Colon (tissue), 2 donors: Measurements from ENCODE around the gene PCDHB6.
"Not testable (repeated sequence)": the region's sequence is repeated elsewhere in the genome, so short reads cannot be mapped to it uniquely, and the experiment has no call there.

Source experiments
- FAIRE-seq: peaks from 2 replicates; lab custom pipeline; 2012; peaks lifted over from hg19 to GRCh38; lab: Jason Lieb, UNC
- donor health status: control.
- donor health status: control.

The PCDHB6 gene

DNA sequence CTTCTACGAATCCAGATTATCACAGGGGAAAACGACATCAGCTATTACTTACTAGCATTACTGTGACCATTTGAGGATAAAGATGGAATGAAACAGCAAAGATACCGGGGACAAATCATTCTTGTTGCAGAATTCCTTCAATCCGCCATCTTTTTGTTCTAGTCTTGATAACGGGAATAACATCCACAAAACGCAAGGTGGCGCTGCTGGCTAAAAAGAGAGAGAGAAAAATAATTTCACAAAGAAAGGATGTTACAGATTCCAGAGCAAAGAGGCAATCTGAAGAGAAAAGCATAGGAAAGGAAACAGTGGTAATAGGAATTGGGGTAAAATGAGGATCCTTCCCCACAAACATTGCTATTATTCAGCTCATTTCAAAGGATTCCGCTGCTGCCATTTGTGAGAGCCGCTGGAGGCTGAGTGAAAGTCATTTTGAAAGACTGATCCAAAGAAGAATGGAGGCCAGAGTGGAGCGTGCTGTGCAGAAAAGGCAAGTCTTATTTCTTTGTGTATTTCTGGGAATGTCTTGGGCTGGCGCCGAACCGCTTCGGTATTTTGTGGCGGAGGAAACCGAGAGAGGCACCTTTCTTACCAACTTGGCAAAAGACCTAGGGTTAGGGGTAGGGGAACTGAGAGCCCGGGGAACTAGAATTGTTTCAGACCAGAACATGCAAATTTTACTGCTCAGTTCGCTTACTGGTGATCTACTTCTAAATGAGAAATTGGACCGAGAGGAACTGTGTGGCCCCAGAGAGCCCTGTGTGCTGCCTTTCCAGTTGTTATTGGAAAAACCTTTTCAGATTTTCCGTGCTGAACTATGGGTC, 22.7 kb downstream of the PCDHB6 start, which contains the start of gene PCDHB7:
TSS of gene PCDHB7 (plus strand) at position 264 of the 824 bp plus-strand sequence. CDS start at position 456, 192 bp downstream.
- FAIRE-seq: no peak

DNA sequence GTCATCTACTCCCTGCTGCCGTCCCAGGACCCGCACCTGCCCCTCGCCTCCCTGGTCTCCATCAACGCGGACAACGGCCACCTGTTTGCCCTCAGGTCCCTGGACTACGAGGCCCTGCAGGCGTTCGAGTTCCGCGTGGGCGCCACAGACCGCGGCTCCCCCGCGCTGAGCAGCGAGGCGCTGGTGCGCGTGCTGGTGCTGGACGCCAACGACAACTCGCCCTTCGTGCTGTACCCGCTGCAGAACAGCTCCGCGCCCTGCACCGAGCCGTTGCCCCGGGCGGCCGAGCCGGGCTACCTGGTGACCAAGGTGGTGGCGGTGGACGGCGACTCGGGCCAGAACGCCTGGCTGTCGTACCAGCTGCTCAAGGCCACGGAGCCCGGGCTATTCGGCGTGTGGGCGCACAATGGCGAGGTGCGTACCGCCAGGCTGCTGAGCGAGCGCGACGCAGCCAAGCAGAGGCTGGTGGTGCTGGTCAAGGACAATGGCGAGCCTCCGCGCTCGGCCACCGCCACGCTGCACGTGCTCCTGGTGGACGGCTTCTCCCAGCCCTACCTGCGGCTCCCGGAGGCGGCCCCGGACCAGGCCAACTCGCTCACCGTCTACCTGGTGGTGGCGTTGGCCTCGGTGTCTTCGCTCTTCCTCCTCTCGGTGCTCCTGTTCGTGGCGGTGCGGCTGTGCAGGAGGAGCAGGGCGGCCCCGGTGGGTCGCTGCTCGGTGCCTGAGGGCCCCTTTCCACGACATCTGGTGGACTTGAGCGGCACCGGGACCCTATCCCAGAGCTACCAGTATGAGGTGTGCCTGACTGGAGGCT, 24.6 kb downstream of the PCDHB6 start:
- FAIRE-seq: not testable (repeated sequence)

DNA sequence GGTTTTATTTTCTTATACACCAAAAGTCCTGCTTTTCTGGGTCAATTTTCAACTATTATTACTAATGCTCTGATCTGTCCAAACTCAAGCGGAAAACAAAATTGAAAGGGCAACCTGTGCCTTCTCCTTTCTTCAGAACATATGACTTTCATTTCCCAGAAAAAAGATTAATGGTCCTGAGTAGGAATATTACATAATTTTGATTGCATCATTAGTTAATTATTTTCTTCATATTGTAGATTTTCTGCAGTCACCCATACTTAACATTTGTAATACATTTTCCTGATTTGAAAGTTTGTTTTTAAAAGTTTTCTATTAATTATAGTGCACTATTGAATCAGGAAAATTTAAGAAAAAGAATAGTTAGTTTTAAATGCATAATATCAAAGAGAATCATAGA, 26.1 kb downstream of the PCDHB6 start:
- peak; percentile 80 for FAIRE-seq

DNA sequence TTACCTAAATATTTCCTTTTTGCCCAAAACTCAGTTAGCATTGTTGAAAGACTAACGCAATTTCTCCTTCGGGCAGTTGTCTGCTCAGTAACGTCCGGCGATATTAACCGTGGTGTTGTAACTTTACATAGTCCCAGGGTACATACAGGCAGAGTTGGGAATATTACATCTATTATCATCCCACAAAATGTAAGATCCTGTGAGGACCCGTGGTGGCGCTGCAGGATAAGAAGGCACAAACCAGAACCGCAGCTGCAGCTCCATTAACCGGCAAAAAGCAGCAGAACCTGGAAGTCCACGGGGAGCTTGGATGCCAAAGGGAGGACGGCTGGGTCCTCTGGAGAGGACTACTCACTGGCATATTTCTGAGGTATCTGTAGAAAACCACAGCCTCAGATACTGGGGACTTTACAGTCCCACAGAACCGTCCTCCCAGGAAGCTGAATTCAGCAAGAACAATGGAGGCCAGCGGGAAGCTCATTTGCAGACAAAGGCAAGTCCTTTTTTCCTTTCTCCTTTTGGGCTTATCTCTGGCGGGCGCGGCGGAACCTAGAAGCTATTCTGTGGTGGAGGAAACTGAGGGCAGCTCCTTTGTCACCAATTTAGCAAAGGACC, 27.8 kb downstream of the PCDHB6 start, which contains the start of gene PCDHB8:
TSS of gene PCDHB8 (plus strand) at position 214 of the 615 bp plus-strand sequence. CDS start at position 459, 245 bp downstream.
- FAIRE-seq: not testable (repeated sequence)

DNA sequence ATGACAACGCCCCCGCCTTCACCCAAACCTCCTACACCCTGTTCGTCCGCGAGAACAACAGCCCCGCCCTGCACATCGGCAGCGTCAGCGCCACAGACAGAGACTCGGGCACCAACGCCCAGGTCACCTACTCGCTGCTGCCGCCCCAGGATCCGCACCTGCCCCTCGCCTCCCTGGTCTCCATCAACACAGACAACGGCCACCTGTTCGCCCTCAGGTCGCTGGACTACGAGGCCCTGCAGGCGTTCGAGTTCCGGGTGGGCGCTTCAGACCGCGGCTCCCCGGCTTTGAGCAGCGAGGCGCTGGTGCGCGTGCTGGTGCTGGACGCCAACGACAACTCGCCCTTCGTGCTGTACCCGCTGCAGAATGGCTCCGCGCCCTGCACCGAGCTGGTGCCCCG, 29.5 kb downstream of the PCDHB6 start:
- not testable (repeated sequence) for FAIRE-seq

DNA sequence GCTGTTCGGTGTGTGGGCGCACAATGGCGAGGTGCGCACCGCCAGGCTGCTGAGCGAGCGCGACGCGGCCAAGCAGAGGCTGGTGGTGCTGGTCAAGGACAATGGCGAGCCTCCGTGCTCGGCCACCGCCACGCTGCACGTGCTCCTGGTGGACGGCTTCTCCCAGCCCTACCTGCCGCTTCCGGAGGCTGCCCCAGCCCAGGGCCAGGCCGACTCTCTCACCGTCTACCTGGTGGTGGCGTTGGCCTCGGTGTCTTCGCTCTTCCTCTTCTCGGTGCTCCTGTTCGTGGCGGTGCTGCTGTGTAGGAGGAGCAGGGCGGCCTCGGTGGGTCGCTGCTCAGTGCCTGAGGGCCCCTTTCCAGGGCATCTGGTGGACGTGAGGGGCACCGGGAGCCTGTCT, 30.0 kb downstream of the PCDHB6 start:
- not testable (repeated sequence) for FAIRE-seq

DNA sequence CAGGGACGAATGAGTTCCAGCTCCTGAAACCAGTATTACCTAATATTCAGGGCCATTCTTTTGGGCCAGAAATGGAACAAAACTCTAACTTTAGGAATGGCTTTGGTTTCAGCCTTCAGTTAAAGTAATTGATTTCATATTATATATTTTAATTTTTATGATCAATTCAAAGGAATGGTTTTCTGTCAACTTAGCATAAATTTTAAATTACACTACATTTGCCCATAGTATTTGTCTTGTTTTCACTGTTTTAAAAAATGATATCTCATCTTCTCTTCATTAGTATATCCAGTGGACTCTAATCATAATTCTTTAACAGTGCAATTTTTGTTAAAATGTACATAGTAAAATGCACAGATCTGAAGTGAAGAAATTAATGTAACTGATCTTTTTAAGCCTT, 30.5 kb downstream of the PCDHB6 start:
- no peak for FAIRE-seq

DNA sequence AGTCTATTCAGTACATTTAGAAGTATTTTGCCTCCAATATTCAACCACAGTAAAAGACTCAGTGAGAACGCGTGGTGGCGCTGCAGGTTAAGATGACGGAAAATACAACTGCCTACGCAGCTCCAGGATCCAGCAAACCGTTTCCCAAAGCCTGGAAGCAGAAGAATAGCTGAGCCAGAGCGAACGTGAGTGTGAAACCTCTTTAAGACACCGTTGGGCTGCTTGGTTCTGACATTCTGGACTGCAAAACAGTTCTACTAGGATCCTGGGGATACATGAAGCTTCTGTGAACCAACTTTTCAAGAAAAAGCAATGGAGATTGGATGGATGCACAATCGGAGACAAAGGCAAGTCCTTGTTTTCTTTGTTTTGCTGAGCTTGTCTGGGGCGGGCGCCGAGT, 32.4 kb downstream of the PCDHB6 start, which contains the start of gene PCDHB16:
TSS of gene PCDHB16 (plus strand) at position 140 of the 400 bp plus-strand sequence. CDS start at position 313, 173 bp downstream.
- FAIRE-seq: no peak

DNA sequence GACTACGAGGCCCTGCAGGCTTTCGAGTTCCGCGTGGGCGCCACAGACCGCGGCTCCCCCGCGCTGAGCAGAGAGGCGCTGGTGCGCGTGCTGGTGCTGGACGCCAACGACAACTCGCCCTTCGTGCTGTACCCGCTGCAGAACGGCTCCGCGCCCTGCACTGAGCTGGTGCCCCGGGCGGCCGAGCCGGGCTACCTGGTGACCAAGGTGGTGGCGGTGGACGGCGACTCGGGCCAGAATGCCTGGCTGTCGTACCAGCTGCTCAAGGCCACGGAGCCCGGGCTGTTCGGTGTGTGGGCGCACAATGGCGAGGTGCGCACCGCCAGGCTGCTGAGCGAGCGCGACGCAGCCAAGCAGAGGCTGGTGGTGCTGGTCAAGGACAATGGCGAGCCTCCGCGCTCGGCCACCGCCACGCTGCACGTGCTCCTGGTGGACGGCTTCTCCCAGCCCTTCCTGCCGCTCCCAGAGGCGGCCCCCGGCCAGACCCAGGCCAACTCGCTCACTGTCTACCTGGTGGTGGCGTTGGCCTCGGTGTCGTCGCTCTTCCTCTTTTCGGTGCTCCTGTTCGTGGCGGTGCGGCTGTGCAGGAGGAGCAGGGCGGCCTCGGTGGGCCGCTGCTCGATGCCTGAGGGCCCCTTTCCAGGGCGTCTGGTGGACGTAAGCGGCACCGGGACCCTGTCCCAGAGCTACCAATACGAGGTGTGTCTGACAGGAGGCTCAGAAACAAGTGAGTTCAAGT, 34.4 kb downstream of the PCDHB6 start:
- not testable (repeated sequence) for FAIRE-seq

DNA sequence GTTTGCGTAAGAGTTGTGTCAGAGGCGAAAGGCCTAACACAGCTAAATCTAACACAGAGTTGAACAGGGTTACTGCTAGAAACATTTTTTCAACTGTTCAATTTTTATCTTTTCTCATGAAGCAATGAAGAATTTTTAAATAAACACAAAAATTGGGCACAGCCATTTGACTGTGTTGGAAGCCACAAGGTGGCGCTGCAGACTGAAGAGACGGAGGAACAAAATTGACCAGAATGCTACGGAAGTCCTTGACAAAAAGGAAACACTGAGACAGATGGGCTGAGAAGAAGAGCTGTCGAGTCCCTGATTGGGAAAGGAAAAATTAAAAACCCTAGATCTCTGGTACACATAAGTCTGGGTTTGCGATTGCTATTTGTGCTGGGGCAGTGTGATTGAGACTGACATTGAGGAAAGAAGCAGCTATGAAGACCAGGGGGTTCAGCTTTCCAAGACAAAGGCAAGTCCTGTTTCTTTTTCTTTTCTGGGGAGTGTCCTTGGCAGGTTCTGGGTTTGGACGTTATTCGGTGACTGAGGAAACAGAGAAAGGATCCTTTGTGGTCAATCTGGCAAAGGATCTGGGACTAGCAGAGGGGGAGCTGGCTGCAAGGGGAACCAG, 37.1 kb downstream of the PCDHB6 start, which contains the start of gene PCDHB9:
TSS of gene PCDHB9 (plus strand) at position 265 of the 616 bp plus-strand sequence. CDS start at position 423, 158 bp downstream.
- FAIRE-seq: no peak

DNA sequence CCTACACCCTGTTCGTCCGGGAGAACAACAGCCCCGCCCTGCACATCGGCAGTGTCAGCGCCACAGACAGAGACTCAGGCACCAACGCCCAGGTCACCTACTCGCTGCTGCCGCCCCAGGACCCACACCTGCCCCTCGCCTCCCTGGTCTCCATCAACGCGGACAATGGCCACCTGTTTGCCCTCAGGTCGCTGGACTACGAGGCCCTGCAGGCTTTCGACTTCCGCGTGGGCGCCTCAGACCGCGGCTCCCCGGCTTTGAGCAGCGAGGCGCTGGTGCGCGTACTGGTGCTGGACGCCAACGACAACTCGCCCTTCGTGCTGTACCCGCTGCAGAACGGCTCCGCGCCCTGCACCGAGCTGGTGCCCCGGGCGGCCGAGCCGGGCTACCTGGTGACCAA, 38.8 kb downstream of the PCDHB6 start:
- not testable (repeated sequence) for FAIRE-seq

DNA sequence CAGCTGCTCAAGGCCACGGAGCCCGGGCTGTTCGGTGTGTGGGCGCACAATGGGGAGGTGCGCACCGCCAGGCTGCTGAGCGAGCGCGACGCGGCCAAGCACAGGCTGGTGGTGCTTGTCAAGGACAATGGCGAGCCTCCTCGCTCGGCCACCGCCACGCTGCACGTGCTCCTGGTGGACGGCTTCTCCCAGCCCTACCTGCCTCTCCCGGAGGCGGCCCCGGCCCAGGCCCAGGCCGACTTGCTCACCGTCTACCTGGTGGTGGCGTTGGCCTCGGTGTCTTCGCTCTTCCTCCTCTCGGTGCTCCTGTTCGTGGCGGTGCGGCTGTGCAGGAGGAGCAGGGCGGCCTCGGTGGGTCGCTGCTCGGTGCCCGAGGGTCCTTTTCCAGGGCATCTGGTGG, 39.3 kb downstream of the PCDHB6 start:
- not testable (repeated sequence) for FAIRE-seq

DNA sequence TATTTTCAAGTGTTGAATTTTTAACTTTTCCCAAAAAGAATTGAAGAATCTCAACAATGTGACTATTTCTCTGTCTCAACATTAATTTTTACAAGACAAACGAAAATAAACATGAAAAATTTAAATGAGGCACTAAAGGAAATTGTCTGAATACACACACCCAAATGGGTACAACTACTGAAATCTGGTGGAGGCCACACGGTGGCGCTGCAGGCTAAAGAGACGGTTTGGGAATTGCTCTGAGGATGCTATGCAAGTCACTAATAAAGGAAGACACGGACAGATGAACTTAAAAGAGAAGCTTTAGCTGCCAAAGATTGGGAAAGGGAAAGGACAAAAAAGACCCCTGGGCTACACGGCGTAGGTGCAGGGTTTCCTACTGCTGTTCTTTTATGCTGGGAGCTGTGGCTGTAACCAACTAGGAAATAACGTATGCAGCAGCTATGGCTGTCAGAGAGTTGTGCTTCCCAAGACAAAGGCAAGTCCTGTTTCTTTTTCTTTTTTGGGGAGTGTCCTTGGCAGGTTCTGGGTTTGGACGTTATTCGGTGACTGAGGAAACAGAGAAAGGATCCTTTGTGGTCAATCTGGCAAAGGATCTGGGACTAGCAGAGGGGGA, 42.4 kb downstream of the PCDHB6 start, which contains the start of gene PCDHB10:
TSS of gene PCDHB10 (plus strand) at position 244 of the 616 bp plus-strand sequence. CDS start at position 444, 200 bp downstream.
- no peak for FAIRE-seq

DNA sequence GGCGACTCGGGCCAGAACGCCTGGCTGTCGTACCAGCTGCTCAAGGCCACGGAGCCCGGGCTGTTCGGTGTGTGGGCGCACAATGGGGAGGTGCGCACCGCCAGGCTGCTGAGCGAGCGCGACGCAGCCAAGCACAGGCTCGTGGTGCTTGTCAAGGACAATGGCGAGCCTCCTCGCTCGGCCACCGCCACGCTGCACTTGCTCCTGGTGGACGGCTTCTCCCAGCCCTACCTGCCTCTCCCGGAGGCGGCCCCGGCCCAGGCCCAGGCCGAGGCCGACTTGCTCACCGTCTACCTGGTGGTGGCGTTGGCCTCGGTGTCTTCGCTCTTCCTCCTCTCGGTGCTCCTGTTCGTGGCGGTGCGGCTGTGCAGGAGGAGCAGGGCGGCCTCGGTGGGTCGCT, 44.5 kb downstream of the PCDHB6 start:
- not testable (repeated sequence) for FAIRE-seq

DNA sequence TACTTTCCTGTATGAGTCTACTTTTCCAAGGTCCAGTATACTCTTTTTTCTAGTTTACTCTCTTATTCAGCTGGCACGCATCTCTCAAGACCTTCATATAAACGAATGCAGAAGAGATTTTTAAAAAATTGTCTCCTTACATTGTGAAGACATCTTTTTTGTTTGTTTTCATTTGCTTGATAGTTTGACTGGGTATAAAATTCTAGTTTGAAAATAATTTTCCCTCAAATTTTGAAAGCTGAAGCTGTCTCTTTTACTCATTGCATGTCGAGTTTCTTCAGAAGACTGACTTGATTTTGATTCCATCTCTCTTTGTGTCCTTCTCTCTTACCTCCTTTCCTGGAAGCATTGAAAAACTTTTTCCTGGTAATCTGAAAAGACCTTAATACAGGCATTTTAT, 46.5 kb downstream of the PCDHB6 start:
- no peak for FAIRE-seq

DNA sequence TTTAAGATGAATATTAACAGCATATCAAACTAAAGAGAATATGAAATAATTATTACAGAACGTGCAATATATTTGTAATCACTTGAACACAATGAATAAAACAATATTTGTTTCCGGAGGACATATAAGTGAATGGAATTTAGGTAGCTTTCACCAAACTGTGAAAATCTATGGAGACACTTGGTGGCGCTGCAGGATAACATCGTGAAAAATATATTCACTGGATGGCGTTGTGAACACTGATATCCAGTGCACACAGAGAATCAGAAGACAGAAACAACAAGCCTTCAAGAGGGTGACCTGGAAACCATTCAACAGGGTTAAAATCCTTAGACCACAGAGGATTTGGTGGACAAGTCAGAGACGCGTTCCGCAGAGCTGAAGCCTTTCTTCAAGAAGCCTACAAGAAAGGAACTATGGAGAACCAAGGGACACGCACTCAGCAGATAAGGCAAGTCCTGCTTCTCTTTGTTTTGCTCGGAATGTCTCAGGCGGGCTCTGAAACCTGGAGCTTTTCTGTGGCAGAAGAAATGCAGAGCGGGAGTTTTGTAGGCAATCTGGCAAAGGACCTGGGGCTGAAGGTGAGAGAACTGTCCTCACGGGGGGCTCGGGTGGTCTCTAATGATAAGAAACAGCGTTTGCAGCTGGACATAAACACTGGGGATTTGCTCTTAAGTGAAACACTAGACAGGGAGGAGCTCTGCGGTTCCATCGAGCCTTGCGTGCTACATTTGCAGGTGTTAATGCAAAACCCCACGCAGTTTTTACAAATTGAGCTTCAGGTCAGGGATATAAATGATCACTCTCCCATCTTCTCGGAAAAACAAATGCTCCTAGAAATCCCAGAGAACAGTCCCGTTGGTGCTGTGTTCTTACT, 49.7 kb downstream of the PCDHB6 start, which contains the start of gene PCDHB11:
TSS of gene PCDHB11 (plus strand) at position 269 of the 877 bp plus-strand sequence. CDS start at position 417, 148 bp downstream.
- FAIRE-seq: no peak

DNA sequence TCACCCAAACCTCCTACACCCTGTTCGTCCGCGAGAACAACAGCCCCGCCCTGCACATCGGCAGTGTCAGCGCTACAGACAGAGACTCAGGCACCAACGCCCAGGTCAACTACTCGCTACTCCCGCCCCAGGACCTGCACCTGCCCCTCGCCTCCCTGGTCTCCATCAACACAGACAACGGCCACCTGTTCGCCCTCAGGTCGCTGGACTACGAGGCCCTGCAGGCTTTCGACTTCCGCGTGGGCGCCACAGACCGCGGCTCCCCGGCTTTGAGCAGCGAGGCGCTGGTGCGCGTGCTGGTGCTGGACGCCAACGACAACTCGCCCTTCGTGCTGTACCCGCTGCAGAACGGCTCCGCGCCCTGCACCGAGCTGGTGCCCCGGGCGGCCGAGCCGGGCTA, 51.3 kb downstream of the PCDHB6 start:
- FAIRE-seq: not testable (repeated sequence)

DNA sequence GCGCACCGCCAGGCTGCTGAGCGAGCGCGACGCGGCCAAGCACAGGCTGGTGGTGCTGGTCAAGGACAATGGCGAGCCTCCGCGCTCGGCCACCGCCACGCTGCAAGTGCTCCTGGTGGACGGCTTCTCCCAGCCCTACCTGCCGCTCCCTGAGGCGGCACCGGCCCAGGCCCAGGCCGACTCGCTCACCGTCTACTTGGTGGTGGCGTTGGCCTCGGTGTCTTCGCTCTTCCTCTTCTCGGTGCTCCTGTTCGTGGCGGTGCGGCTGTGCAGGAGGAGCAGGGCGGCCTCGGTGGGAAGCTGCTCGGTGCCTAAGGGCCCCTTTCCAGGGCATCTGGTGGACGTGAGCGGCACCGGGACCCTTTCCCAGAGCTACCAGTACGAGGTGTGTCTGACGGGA, 51.8 kb downstream of the PCDHB6 start:
- FAIRE-seq: not testable (repeated sequence)
